HCT116 (cell line): ENCODE results near the gene YIPF3.

Source experiments
- ATF3 ChIP-seq: IDR thresholded peaks from 2 replicates; pipeline ENCODE4 v1.6.1; 2012
- CEBPB ChIP-seq: IDR thresholded peaks from 2 replicates; pipeline ENCODE4 v1.6.1; 2012; ENCODE audit warnings: low read depth
- CTCF ChIP-seq, 3 experiments: fragments of 200-600 bp in 1 of 3; sonication (generic) in 1 of 3; IDR thresholded peaks in 2 of 3; conservative IDR thresholded peaks in 1 of 3; 2 replicates each; pipeline ENCODE4 v1.5.1; 2012 to 2017; ENCODE audit warnings: low read depth in 2 of 3, low read length in 2 of 3, antibody characterized with exemption in 1 of 3, borderline replicate concordance in 1 of 3, control low read depth in 1 of 3, mild to moderate bottlenecking in 1 of 3, mixed read lengths in 1 of 3, mixed run types in 1 of 3, moderate library complexity in 1 of 3; ENCODE audit not compliant: insufficient read depth in 1 of 3
- EZH2 ChIP-seq: fragments of 200-600 bp; sonication (generic); IDR thresholded peaks from 2 replicates; pipeline ENCODE4 v1.6.1; 2017; ENCODE audit warnings: antibody characterized with exemption, mixed run types
- EZH2phosphoT487 ChIP-seq: fragments of 200-600 bp; IDR thresholded peaks from 2 replicates; pipeline ENCODE4 v1.6.1; 2018; ENCODE audit warnings: antibody characterized with exemption, borderline replicate concordance
- MAX ChIP-seq: IDR thresholded peaks from 2 replicates; pipeline ENCODE4 v1.6.1; 2012
- POLR2A ChIP-seq: IDR thresholded peaks from 2 replicates; pipeline ENCODE4 v1.7.0; 2011; ENCODE audit warnings: borderline replicate concordance; ENCODE audit not compliant: insufficient read depth, insufficient read length; ENCODE audit errors: extremely low read depth
- POLR2AphosphoS5 ChIP-seq: IDR thresholded peaks from 2 replicates; pipeline ENCODE4 v1.6.1; 2011; ENCODE audit warnings: mild to moderate bottlenecking, low read depth, low read length, moderate library complexity
- RAD21 ChIP-seq: IDR thresholded peaks from 2 replicates; pipeline ENCODE4 v1.6.1; 2012; ENCODE audit warnings: low read depth, mild to moderate bottlenecking
- REST ChIP-seq: IDR thresholded peaks from 2 replicates; pipeline ENCODE4 v1.6.1; 2012; ENCODE audit warnings: low read depth
- SIN3A ChIP-seq: IDR thresholded peaks from 2 replicates; pipeline ENCODE4 v1.6.1; 2012; ENCODE audit warnings: low read depth
- YY1 ChIP-seq: IDR thresholded peaks from 2 replicates; pipeline ENCODE4 v1.6.1; 2011; ENCODE audit warnings: low read length, low read depth, moderate library complexity, mild to moderate bottlenecking; ENCODE audit not compliant: insufficient replicate concordance; ENCODE audit errors: extremely low read depth
- ZFX ChIP-seq: fragments of 450-650 bp; IDR thresholded peaks from 2 replicates; pipeline ENCODE4 v1.6.1; 2017
- ZNF274 ChIP-seq: fragments of 200-500 bp; sonication (Bioruptor generic); IDR thresholded peaks from 2 replicates; pipeline ENCODE4 v1.6.1; 2014; ENCODE audit warnings: mild to moderate bottlenecking, low read depth, low read length, inconsistent platforms

- TF ChIP-seq CTCF (IDR thresholded peaks at IDR 0.05 in 2 of 3, conservative IDR thresholded peaks at IDR 0.05 in 1 of 3; ENCODE audit: borderline replicate concordance in 1 of 3, insufficient read depth in 1 of 3, low read depth in 2 of 3, low read length in 2 of 3) (no peak), MAX (no peak; the same call in 1 of the 2 replicates), POLR2AphosphoS5 (no peak), POLR2A (no peak), ATF3 (no peak), ZFX (no peak), EZH2phosphoT487 (no peak), REST (no peak), SIN3A (no peak), EZH2 (no peak), YY1 (no peak), CEBPB (no peak), RAD21 (no peak), ZNF274 (no peak)
These were observed 24.7 kb downstream of the YIPF3 start for GRCh38 chr6:43491750-43492661.
